KMS-11 (cell line): ENCODE data around the gene RNF213.

ENCODE experiments used
- H2AFZ ChIP-seq: fragments of 200-600 bp; sonication (generic); 2 replicates; pipeline ENCODE4 v1.6.1; 2016; ENCODE audit warnings: antibody characterized with exemption, mixed run types, low read depth
- H3K27ac ChIP-seq: fragments of 200-600 bp; sonication (generic); 2 replicates; pipeline ENCODE4 v1.6.1; 2016; ENCODE audit warnings: mild to moderate bottlenecking, mixed run types
- H3K27me3 ChIP-seq: fragments of 200-600 bp; sonication (generic); 2 replicates; pipeline ENCODE4 v1.6.1; 2017; ENCODE audit warnings: mild to moderate bottlenecking, low read depth, mixed run types, moderate library complexity; ENCODE audit not compliant: insufficient read depth
- H3K36me3 ChIP-seq: fragments of 200-600 bp; sonication (generic); 2 replicates; pipeline ENCODE4 v1.6.1; 2017; ENCODE audit warnings: mild to moderate bottlenecking, mixed run types; ENCODE audit not compliant: insufficient read depth
- H3K4me1 ChIP-seq: fragments of 200-600 bp; sonication (generic); 2 replicates; pipeline ENCODE4 v1.6.1; 2016; ENCODE audit warnings: mild to moderate bottlenecking, low read depth, mixed run types; ENCODE audit not compliant: poor library complexity, severe bottlenecking
- H3K4me2 ChIP-seq: fragments of 200-600 bp; sonication (generic); 2 replicates; pipeline ENCODE4 v1.7.0; 2016; ENCODE audit warnings: mild to moderate bottlenecking, mixed run types
- H3K4me3 ChIP-seq: fragments of 200-600 bp; sonication (generic); IDR thresholded peaks from 2 replicates; pipeline ENCODE4 v1.6.1; 2017; ENCODE audit warnings: low read depth, low read length, mixed read lengths; ENCODE audit not compliant: insufficient read depth
- H3K79me2 ChIP-seq: fragments of 200-600 bp; sonication (generic); 2 replicates; pipeline ENCODE4 v1.6.1; 2016; ENCODE audit warnings: low read depth, mixed run types; ENCODE audit not compliant: insufficient read depth
- H3K9ac ChIP-seq: fragments of 200-600 bp; sonication (generic); 2 replicates; pipeline ENCODE4 v1.6.1; 2016; ENCODE audit warnings: mild to moderate bottlenecking, mixed run types
- H4K20me1 ChIP-seq: fragments of 200-600 bp; sonication (generic); 2 replicates; pipeline ENCODE4 v1.6.1; 2016; ENCODE audit warnings: mild to moderate bottlenecking, mixed run types; ENCODE audit not compliant: insufficient read depth
- TF ChIP-seq, protein P1 (sequence below): fragments of 200-600 bp; sonication (generic); conservative IDR thresholded peaks from 2 replicates; pipeline ENCODE4 v1.6.1; 2017; ENCODE audit warnings: low read depth, mild to moderate bottlenecking, antibody characterized with exemption, low read length, moderate library complexity, mixed read lengths

The RNF213 gene

DNA sequence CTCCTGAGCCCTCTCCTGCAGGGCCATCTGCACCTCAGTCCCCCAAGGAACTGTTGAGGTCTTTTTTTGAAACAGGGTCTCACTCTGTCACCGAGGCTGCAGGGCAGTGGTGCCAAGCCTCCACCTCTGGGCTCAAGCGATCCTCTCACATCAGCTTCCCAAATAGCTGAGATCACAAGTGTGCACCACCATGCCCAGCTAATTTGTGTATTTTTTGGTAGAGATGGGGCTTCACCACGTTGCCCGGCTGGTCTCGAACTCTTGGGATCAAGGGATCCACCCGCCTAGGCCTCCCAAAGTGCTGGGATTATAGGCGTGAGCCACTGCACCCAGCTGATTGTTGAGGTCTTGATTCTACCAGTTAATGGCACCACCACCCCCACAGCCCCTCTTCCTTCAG lies 126.4 kb downstream of the RNF213 start:
- TF ChIP-seq, protein P1, sequence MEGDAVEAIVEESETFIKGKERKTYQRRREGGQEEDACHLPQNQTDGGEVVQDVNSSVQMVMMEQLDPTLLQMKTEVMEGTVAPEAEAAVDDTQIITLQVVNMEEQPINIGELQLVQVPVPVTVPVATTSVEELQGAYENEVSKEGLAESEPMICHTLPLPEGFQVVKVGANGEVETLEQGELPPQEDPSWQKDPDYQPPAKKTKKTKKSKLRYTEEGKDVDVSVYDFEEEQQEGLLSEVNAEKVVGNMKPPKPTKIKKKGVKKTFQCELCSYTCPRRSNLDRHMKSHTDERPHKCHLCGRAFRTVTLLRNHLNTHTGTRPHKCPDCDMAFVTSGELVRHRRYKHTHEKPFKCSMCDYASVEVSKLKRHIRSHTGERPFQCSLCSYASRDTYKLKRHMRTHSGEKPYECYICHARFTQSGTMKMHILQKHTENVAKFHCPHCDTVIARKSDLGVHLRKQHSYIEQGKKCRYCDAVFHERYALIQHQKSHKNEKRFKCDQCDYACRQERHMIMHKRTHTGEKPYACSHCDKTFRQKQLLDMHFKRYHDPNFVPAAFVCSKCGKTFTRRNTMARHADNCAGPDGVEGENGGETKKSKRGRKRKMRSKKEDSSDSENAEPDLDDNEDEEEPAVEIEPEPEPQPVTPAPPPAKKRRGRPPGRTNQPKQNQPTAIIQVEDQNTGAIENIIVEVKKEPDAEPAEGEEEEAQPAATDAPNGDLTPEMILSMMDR = no peak
- no peaks in the 10 kb centered on the region for H3K79me2 ChIP-seq
- no peaks in the 10 kb centered on the region for H3K4me1 ChIP-seq
- no peak overlapping the region for H3K4me2 ChIP-seq
- no peak overlapping the region for H2AFZ ChIP-seq
- H4K20me1 ChIP-seq = no peaks in the 10 kb centered on the region
- no peak overlapping the region for H3K4me3 ChIP-seq
- H3K27ac ChIP-seq = no peak overlapping the region
- no peaks in the 10 kb centered on the region for H3K27me3 ChIP-seq
- no peaks in the 10 kb centered on the region; the same call in 1 of the 2 replicates for H3K36me3 ChIP-seq
- H3K9ac ChIP-seq = no peak overlapping the region

DNA sequence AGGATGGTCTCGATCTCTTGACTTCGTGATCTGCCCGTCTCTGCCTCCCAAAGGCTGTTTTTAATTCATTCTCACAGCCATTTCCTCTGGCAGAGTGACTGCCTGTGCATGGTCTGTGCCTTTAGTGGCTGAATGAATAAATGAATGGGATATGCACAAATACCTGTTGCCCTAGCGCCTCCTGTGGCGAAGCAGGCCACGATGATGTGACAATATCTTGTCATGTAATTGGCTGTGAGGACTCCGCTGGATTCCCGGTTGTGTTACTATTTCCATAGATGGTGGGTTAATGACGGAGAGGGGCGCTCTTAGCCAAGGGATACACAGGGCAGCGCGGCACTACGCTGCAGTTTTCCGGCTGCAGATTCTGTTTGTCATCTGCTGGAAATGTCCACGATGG lies 127.5 kb downstream of the RNF213 start:
- H2AFZ ChIP-seq = no peak overlapping the region
- H3K9ac ChIP-seq = no peak overlapping the region
- H3K79me2 ChIP-seq = no peaks in the 10 kb centered on the region
- H3K4me2 ChIP-seq = no peak overlapping the region
- H3K4me1 ChIP-seq = no peaks in the 10 kb centered on the region
- no peaks in the 10 kb centered on the region for H4K20me1 ChIP-seq
- H3K36me3 ChIP-seq = no peaks in the 10 kb centered on the region; the same call in 1 of the 2 replicates
- H3K27ac ChIP-seq = no peak overlapping the region
- no peaks in the 10 kb centered on the region for H3K27me3 ChIP-seq
- TF ChIP-seq, protein P1 = no peak
- no peak overlapping the region for H3K4me3 ChIP-seq

DNA sequence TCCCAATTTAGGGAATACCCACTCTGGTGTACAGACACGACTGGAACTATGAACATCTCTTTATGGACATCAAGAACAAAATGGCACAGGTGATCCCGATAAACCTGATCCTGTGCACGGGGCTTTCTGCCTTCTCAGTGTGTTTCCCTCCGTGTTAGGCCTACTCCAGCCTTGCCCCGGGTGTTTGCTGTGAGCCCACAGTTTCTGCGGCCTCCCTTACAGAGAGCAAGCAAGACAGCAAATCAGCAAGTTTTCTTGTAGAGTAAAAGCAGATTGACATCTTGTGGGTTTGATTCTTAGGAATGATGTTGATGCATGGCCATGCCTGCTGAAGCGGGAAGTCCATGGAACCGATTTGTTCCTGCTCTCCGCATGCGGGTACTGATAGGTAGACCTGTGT lies 127.9 kb downstream of the RNF213 start:
- TF ChIP-seq, protein P1 = no peak
- H4K20me1 ChIP-seq = no peaks in the 10 kb centered on the region
- H3K36me3 ChIP-seq = no peaks in the 10 kb centered on the region; the same call in 1 of the 2 replicates
- H2AFZ ChIP-seq = no peak overlapping the region
- H3K4me2 ChIP-seq = no peak overlapping the region
- H3K9ac ChIP-seq = no peak overlapping the region
- H3K79me2 ChIP-seq = no peaks in the 10 kb centered on the region
- no peaks in the 10 kb centered on the region for H3K27me3 ChIP-seq
- H3K27ac ChIP-seq = no peak overlapping the region
- no peaks in the 10 kb centered on the region for H3K4me1 ChIP-seq
- no peak overlapping the region for H3K4me3 ChIP-seq

DNA sequence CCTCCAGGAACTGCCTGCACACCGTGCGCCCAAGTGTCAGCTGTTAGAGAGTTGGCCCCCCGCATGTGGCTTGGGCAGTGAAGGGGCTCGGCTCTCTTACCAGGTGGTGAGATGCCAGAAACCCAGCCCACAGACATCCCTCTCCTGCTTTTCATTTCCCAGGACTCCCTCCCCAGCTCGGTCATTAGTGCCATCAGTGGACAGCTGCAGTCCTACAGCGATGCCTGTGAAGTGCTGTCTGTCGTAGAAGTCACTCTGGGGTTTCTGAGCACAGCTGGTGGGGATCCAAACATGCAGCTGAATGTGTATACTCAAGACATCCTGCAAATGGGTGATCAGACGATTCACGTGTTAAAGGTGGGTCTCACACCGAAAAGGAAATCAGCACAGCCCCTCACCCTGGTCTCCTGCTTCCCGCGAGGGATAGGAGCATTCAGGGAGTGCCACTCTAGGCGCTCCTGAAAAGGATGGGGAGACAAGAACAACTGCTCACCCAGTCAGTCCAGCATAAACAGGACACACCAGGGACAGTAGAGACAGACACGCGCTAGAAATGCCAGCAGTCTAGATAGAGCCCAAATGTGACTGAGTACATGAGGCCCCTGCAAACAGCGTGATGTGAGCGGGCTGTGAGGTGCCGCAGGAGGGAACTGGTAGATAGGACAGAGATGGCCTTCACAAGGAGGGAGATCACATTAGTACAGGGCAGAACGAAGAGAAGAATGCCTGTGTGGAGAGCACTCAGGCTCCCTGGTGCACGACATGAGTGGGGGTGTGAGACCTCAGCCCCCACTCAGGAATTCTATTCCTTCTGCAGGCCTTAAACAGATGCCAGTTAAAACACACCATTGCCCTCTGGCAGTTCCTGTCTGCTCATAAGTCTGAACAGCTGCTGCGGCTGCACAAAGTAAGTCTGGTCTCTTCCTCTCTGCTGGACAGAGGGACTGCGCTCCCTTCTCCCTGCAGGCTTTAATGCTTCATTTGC lies 128.7 kb downstream of the RNF213 start:
- no peak overlapping the region for H3K9ac ChIP-seq
- no peak overlapping the region for H3K4me2 ChIP-seq
- no peaks in the 10 kb centered on the region for H4K20me1 ChIP-seq
- H3K79me2 ChIP-seq = no peaks in the 10 kb centered on the region
- no peaks in the 10 kb centered on the region for H3K27me3 ChIP-seq
- TF ChIP-seq, protein P1 = no peak
- no peak overlapping the region for H3K4me3 ChIP-seq
- no peak overlapping the region for H2AFZ ChIP-seq
- H3K4me1 ChIP-seq = no peaks in the 10 kb centered on the region
- no peaks in the 10 kb centered on the region; the same call in 1 of the 2 replicates for H3K36me3 ChIP-seq
- no peak overlapping the region for H3K27ac ChIP-seq
